Measurements from ENCODE around the gene PSG1. TPM values are rescaled to one million over a fixed set of nuclear protein-coding genes. Genes with fewer than 3 reads are reported as not detected.
"Not testable (repeated sequence)": the region's sequence is repeated elsewhere in the genome, so short reads cannot be mapped to it uniquely, and the experiment has no call there.

Gene PSG1
- total and polyA plus RNA-seq, 2 experiments from 2014 or later = not detected

- H3K9me3 Mint-ChIP-seq = peaks cover 90% of the 10 kb centered on the region
- no peak for ATAC-seq
- Histone ChIP-seq H3K27me3 (ENCODE audit: insufficient read depth) (no peaks in the 10 kb centered on the region), H4K20me1 (replicated peaks; ENCODE audit: insufficient read depth) (no peaks in the 10 kb centered on the region), H3K27ac (ENCODE audit: low read depth) (no peak overlapping the region), H3K36me3 (ENCODE audit: insufficient read depth) (no peaks in the 10 kb centered on the region), H3F3A (replicated peaks; ENCODE audit: low read depth) (no peaks in the 10 kb centered on the region), H2AFZ (no peak overlapping the region), H3K4me1 (ENCODE audit: insufficient read depth) (peaks cover 24% of the 10 kb centered on the region), H3K4me3 (no peak overlapping the region), H3K9me2 (ENCODE audit: insufficient read depth) (peaks cover 3% of the 10 kb centered on the region; the same call in 1 of the 2 replicates), H3K79me2 (replicated peaks; ENCODE audit: insufficient read depth) (no peaks in the 10 kb centered on the region), H3K4me2 (no peak overlapping the region)
- peaks cover 8% of the 10 kb centered on the region for H3K36me3 Mint-ChIP-seq (ENCODE audit: low read depth)
- no peak for TF ChIP-seq NANOG (IDR thresholded peaks at IDR 0.05; ENCODE audit: borderline replicate concordance)
- no peak for TF ChIP-seq ZNF331 (CRISPR knock-in tag; IDR thresholded peaks at IDR 0.05; ENCODE audit: low read depth)
- H3K4me3 Mint-ChIP-seq = no peak overlapping the region
- no peak for DNase-seq (ENCODE audit: low spot score)
- H3K4me1 Mint-ChIP-seq = peaks cover 15% of the 10 kb centered on the region; the same call in 2 of the 3 replicates
- no peak overlapping the region for H3K27ac Mint-ChIP-seq
- H3K27me3 Mint-ChIP-seq (ENCODE audit: insufficient read depth, low read depth, poor library complexity) = peaks cover 2% of the 10 kb centered on the region
Observed at GRCh38 chr19:42831221-42832019, 48.1 kb downstream of the PSG1 start.

- not testable (repeated sequence) for H3K4me3 Mint-ChIP-seq; H3K36me3 ChIP-seq (ENCODE audit: insufficient read depth); DNase-seq (ENCODE audit: low spot score); H3K27ac Mint-ChIP-seq; H3K4me2 ChIP-seq; H3K79me2 ChIP-seq (replicated peaks; ENCODE audit: insufficient read depth); H3K4me1 ChIP-seq (ENCODE audit: insufficient read depth); H3F3A ChIP-seq (replicated peaks; ENCODE audit: low read depth); H4K20me1 ChIP-seq (replicated peaks; ENCODE audit: insufficient read depth); H3K27ac ChIP-seq (ENCODE audit: low read depth); H2AFZ ChIP-seq; H3K27me3 ChIP-seq (ENCODE audit: insufficient read depth); H3K4me3 ChIP-seq; ATAC-seq
- H3K9me3 Mint-ChIP-seq = peaks cover 97% of the 10 kb centered on the region
- peaks cover 14% of the 10 kb centered on the region; the same call in 2 of the 3 replicates for H3K4me1 Mint-ChIP-seq
- H3K27me3 Mint-ChIP-seq (ENCODE audit: insufficient read depth, low read depth, poor library complexity) = peaks cover 13% of the 10 kb centered on the region
- peaks cover 44% of the 10 kb centered on the region for H3K36me3 Mint-ChIP-seq (ENCODE audit: low read depth)
- H3K9me2 ChIP-seq (ENCODE audit: insufficient read depth) = 0 out of 2 replicates have a peak, but pooled peaks cover 15% of the 10 kb centered on the region
Observed at GRCh38 chr19:42821306-42821977, 58.1 kb downstream of the PSG1 start.

GRCh38 chr19:42819960-42820650 is 59.4 kb downstream of the PSG1 start:
- H3K27ac Mint-ChIP-seq; H3F3A ChIP-seq (replicated peaks; ENCODE audit: low read depth); H3K4me3 ChIP-seq; H2AFZ ChIP-seq; H3K27ac ChIP-seq (ENCODE audit: low read depth); H3K36me3 ChIP-seq (ENCODE audit: insufficient read depth); H3K4me1 ChIP-seq (ENCODE audit: insufficient read depth); DNase-seq (ENCODE audit: low spot score); ATAC-seq; H3K27me3 Mint-ChIP-seq (ENCODE audit: insufficient read depth, low read depth, poor library complexity); H3K79me2 ChIP-seq (replicated peaks; ENCODE audit: insufficient read depth); H3K4me2 ChIP-seq; H4K20me1 ChIP-seq (replicated peaks; ENCODE audit: insufficient read depth); H3K27me3 ChIP-seq (ENCODE audit: insufficient read depth); H3K4me3 Mint-ChIP-seq: not testable (repeated sequence)
- H3K9me2 ChIP-seq (ENCODE audit: insufficient read depth) = 0 out of 2 replicates have a peak, but pooled peaks cover 15% of the 10 kb centered on the region
- Mint-ChIP-seq H3K9me3 (peaks cover 93% of the 10 kb centered on the region), H3K4me1 (peaks cover 10% of the 10 kb centered on the region; the same call in 2 of the 3 replicates), H3K36me3 (ENCODE audit: low read depth) (peaks cover 40% of the 10 kb centered on the region)
